Fibroblast of lung (primary cell): ENCODE measurements around the gene ATP6V0D1.

Experiments
- EZH2 ChIP-seq: IDR thresholded peaks from 2 replicates; pipeline ENCODE4 v1.5.1; 2012; ENCODE audit warnings: low read length, control low read depth, mild to moderate bottlenecking; ENCODE audit errors: missing control alignments
- TF ChIP-seq, protein P1 (sequence below), 2 donors: IDR thresholded peaks in 1 of 2; conservative IDR thresholded peaks in 1 of 2; 1 replicate in 1 of 2; 2 replicates in 1 of 2; pipeline ENCODE4 v1.5.1; 2011 to 2012; ENCODE audit warnings: low read length in 2 of 2, control low read depth in 1 of 2, inconsistent platforms in 1 of 2, low read depth in 1 of 2, mild to moderate bottlenecking in 1 of 2

DNA sequence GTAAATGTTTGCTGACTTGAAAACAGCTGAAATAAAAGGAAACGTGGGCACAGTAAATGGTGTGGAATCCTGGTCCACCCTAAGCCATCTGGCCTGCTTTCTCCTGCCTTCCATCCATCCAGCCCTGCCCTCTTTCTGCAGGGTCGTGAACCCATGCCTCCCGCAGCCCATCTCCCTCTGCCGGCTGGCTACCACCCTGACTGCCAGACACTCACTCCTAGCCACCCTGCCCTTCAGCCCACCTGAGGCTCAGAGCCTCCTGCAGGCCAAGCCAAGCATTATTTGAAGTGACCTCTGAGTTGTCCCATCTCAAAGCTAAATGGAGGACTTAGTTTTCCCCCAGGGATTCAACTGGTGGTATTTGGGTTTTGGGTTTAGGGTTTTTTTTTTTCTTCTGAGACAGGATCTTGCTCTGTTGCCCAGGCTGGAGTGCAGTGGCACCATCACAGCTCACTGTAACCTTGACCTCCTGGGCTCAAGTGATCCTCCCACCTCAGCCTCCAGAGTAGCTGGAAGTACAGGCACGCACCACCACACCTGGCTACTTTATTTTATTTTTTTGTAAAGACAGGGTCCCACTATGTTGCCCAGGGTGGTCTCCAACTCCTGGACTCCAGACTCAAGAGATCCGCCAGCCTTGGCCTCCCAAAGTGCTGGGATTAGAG, 73.0 kb downstream of the ATP6V0D1 start:
- TF ChIP-seq, protein P1, sequence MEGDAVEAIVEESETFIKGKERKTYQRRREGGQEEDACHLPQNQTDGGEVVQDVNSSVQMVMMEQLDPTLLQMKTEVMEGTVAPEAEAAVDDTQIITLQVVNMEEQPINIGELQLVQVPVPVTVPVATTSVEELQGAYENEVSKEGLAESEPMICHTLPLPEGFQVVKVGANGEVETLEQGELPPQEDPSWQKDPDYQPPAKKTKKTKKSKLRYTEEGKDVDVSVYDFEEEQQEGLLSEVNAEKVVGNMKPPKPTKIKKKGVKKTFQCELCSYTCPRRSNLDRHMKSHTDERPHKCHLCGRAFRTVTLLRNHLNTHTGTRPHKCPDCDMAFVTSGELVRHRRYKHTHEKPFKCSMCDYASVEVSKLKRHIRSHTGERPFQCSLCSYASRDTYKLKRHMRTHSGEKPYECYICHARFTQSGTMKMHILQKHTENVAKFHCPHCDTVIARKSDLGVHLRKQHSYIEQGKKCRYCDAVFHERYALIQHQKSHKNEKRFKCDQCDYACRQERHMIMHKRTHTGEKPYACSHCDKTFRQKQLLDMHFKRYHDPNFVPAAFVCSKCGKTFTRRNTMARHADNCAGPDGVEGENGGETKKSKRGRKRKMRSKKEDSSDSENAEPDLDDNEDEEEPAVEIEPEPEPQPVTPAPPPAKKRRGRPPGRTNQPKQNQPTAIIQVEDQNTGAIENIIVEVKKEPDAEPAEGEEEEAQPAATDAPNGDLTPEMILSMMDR (conservative IDR thresholded peaks at IDR 0.05 in 1 of 2, IDR thresholded peaks at IDR 0.05 in 1 of 2; ENCODE audit: low read depth in 1 of 2, low read length in 2 of 2), result no peak
- TF ChIP-seq EZH2, result no peak
